DOHH2 (cell line): ENCODE data around the gene ARHGAP23.

Experiments
- H3F3A ChIP-seq: fragments of 200-600 bp; sonication (generic), shearing (Covaris generic); 2 replicates; pipeline ENCODE4 v1.6.0; 2016; ENCODE audit warnings: antibody characterized with exemption, mild to moderate bottlenecking; ENCODE audit not compliant: control insufficient read depth, insufficient read depth
- H3K27ac ChIP-seq: fragments of 200-600 bp; sonication (generic); 2 replicates; pipeline ENCODE4 v1.5.1; 2014; ENCODE audit warnings: low read depth, mild to moderate bottlenecking, low read length, moderate library complexity
- H3K27me3 ChIP-seq: fragments of 200-600 bp; sonication (generic); 2 replicates; pipeline ENCODE4 v1.6.1; 2014; ENCODE audit warnings: mild to moderate bottlenecking, low read length, mixed read lengths; ENCODE audit not compliant: control insufficient read depth
- H3K36me3 ChIP-seq: fragments of 200-600 bp; sonication (generic); 2 replicates; pipeline ENCODE4 v1.6.1; 2014; ENCODE audit warnings: mild to moderate bottlenecking, low read length, moderate library complexity, mixed read lengths; ENCODE audit not compliant: control insufficient read depth
- H3K4me1 ChIP-seq: fragments of 200-600 bp; sonication (generic); 2 replicates; pipeline ENCODE4 v1.6.1; 2014; ENCODE audit warnings: mild to moderate bottlenecking, low read length, mixed read lengths; ENCODE audit not compliant: control insufficient read depth
- H3K4me2 ChIP-seq: fragments of 200-600 bp; sonication (generic); 2 replicates; pipeline ENCODE4 v1.6.0; 2014; ENCODE audit warnings: mild to moderate bottlenecking, low read length, moderate library complexity
- H3K4me3 ChIP-seq: fragments of 200-600 bp; sonication (generic); 2 replicates; pipeline ENCODE4 v1.5.1; 2014; ENCODE audit warnings: mild to moderate bottlenecking, low read length, mixed read lengths
- H3K79me2 ChIP-seq: fragments of 200-600 bp; sonication (generic); 2 replicates; pipeline ENCODE4 v1.6.1; 2014; ENCODE audit warnings: mild to moderate bottlenecking, low read length, mixed read lengths; ENCODE audit not compliant: control insufficient read depth
- H3K9me2 ChIP-seq: fragments of 200-600 bp; sonication (generic); replicated peaks from 2 replicates; pipeline ENCODE4 v1.6.1; 2014; ENCODE audit warnings: mild to moderate bottlenecking, low read length, mixed read lengths; ENCODE audit not compliant: control insufficient read depth
- H3K9me3 ChIP-seq: fragments of 200-600 bp; sonication (generic); 2 replicates; pipeline ENCODE4 v1.6.1; 2014; ENCODE audit warnings: antibody characterized with exemption, low read length, mixed read lengths; ENCODE audit not compliant: control insufficient read depth, insufficient read depth
- H4K20me1 ChIP-seq: fragments of 200-600 bp; sonication (generic); 2 replicates; pipeline ENCODE4 v1.6.0; 2014; ENCODE audit warnings: low read depth, mild to moderate bottlenecking, antibody characterized with exemption, low read length, moderate library complexity; ENCODE audit not compliant: control insufficient read depth, insufficient read depth
- EZH2phosphoT487 ChIP-seq: fragments of 200-600 bp; sonication (generic); IDR thresholded peaks from 2 replicates; pipeline ENCODE4 v1.6.1; 2017; ENCODE audit warnings: borderline replicate concordance, mild to moderate bottlenecking, antibody characterized with exemption, low read length, moderate library complexity, mixed read lengths
- TF ChIP-seq, protein P1 (sequence below): fragments of 200-600 bp; sonication (generic); IDR thresholded peaks from one replicate; pipeline ENCODE4 v1.5.1; 2014; ENCODE audit warnings: antibody characterized with exemption, mild to moderate bottlenecking, low read depth, low read length; ENCODE audit not compliant: poor library complexity, severe bottlenecking

Gene ARHGAP23

DNA sequence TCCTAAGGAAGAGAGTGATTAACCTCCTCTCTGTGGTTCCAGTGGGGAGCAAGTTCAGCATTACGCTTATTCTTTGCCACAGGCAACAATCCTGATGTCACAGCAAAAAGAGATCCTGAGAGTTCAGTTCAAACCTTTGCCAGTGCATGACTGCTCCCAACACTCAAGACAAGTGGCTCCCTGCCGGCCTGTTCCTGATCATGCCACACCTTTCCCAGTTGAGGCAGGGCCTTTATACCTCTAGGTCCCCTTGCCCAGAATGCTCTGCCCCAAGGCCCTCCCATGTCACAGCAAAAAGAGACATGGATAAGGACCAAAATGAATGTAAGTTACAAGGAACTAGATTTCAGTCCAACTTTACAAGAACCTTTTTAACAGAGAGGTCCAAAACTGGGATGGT lies 31.0 kb upstream of the ARHGAP23 start:
- Histone ChIP-seq H3K9me2 (no peaks in the 10 kb centered on the region), H3K36me3 (peaks cover 26% of the 10 kb centered on the region), H3F3A (no peaks in the 10 kb centered on the region), H3K27me3 (no peaks in the 10 kb centered on the region), H3K4me2 (no peak overlapping the region), H4K20me1 (no peaks in the 10 kb centered on the region), H3K4me1 (no peaks in the 10 kb centered on the region), H3K79me2 (no peaks in the 10 kb centered on the region), H3K4me3 (no peak overlapping the region), H3K27ac (no peak overlapping the region), H3K9me3 (no peaks in the 10 kb centered on the region)
- TF ChIP-seq, protein P1, sequence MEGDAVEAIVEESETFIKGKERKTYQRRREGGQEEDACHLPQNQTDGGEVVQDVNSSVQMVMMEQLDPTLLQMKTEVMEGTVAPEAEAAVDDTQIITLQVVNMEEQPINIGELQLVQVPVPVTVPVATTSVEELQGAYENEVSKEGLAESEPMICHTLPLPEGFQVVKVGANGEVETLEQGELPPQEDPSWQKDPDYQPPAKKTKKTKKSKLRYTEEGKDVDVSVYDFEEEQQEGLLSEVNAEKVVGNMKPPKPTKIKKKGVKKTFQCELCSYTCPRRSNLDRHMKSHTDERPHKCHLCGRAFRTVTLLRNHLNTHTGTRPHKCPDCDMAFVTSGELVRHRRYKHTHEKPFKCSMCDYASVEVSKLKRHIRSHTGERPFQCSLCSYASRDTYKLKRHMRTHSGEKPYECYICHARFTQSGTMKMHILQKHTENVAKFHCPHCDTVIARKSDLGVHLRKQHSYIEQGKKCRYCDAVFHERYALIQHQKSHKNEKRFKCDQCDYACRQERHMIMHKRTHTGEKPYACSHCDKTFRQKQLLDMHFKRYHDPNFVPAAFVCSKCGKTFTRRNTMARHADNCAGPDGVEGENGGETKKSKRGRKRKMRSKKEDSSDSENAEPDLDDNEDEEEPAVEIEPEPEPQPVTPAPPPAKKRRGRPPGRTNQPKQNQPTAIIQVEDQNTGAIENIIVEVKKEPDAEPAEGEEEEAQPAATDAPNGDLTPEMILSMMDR, result no peak
- no peak for TF ChIP-seq EZH2phosphoT487

DNA sequence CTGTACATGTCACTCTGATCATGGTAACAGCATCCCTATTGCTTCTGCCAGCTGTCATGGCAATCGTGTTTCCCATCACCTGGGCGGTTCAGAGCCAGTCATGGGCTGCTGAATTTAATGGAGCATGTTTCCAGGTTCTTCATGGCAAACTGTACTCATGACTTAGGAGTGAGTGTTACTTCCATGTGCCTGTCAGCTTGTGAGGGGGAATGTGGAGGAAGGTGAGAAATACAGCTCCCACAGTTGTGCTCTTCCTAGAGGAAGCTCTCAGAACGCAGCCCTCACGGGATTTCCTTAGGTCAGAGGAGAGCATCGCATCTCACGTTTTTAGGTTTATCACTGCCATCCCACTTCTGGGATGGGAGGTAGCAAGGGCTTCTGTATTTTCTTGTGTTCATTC lies 28.0 kb upstream of the ARHGAP23 start:
- H3K4me1 ChIP-seq, result no peaks in the 10 kb centered on the region
- H3K27me3 ChIP-seq, result no peaks in the 10 kb centered on the region
- H3K27ac ChIP-seq, result no peak overlapping the region
- H3K9me2 ChIP-seq, result no peaks in the 10 kb centered on the region
- H3K9me3 ChIP-seq, result no peaks in the 10 kb centered on the region
- H4K20me1 ChIP-seq, result no peaks in the 10 kb centered on the region
- no peak overlapping the region for H3K4me2 ChIP-seq
- H3F3A ChIP-seq, result no peaks in the 10 kb centered on the region
- H3K79me2 ChIP-seq, result no peaks in the 10 kb centered on the region
- no peak for TF ChIP-seq EZH2phosphoT487
- TF ChIP-seq, protein P1, result no peak
- peaks cover 22% of the 10 kb centered on the region for H3K36me3 ChIP-seq
- no peak overlapping the region for H3K4me3 ChIP-seq

DNA sequence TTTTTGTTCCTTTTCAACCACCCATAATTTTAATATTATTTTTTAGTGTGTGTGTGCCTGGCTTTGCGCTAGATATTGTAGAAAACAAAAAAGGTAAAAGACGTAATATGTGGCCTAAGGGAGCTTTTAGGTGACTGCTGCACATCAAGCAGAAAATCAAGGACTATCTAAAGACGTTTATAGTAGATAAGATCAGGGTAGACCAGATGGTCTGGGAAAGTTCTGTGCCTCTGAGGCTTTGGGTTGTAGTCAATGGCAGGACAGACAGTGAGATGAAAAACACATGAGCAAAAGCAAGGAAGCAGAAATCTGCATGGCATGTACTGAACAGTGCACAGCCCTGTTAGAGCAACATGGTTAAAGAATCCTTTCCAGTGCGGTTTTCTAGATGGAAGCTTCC lies 26.8 kb upstream of the ARHGAP23 start:
- Histone ChIP-seq H3K27me3 (no peaks in the 10 kb centered on the region), H3K4me3 (no peak overlapping the region), H3K4me2 (no peak overlapping the region), H3K27ac (no peak overlapping the region), H3K36me3 (peaks cover 11% of the 10 kb centered on the region), H3K9me3 (no peaks in the 10 kb centered on the region), H3F3A (no peaks in the 10 kb centered on the region), H3K9me2 (no peaks in the 10 kb centered on the region), H4K20me1 (no peaks in the 10 kb centered on the region), H3K4me1 (no peaks in the 10 kb centered on the region), H3K79me2 (no peaks in the 10 kb centered on the region)
- TF ChIP-seq, protein P1, result no peak
- TF ChIP-seq EZH2phosphoT487, result no peak

DNA sequence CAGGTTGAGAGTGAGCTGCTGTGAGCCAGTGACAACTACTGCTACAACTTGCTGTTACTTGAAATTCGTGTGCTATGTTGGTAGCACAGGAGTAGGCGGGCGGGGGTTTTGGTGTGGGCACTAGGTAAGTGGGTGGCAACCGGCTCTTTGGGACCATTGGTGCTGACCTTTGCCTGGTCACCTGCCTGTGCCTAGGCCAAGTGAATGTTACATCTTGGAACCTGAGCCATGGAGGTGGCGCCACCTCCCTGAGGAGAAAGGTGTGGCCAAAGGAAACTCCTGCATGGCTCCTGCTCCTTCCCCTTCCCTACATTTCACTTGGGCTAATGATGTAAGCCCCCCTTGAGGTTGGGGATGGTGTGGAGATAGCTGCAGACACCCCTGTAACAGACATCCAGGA lies 25.4 kb upstream of the ARHGAP23 start:
- H3K36me3 ChIP-seq, result no peaks in the 10 kb centered on the region
- no peaks in the 10 kb centered on the region for H3K9me3 ChIP-seq
- H3K27ac ChIP-seq, result no peak overlapping the region
- TF ChIP-seq, protein P1, result peak; percentile 16
- no peak for TF ChIP-seq EZH2phosphoT487
- no peaks in the 10 kb centered on the region for H3K27me3 ChIP-seq
- no peaks in the 10 kb centered on the region for H3K9me2 ChIP-seq
- H3K4me3 ChIP-seq, result no peak overlapping the region
- H3F3A ChIP-seq, result no peaks in the 10 kb centered on the region
- H3K79me2 ChIP-seq, result no peaks in the 10 kb centered on the region
- H3K4me2 ChIP-seq, result no peak overlapping the region
- no peaks in the 10 kb centered on the region for H4K20me1 ChIP-seq
- H3K4me1 ChIP-seq, result no peaks in the 10 kb centered on the region
